Fibroblast of skin of left biceps (primary cell): ENCODE measurements around the gene SUSD5.
A peak's percentile ranks its signal among the peaks of the same experiment; 100 is the strongest.
"Not testable (repeated sequence)": the region's sequence is repeated elsewhere in the genome, so short reads cannot be mapped to it uniquely, and the experiment has no call there.

Source experiments
- DNase-seq, 2 experiments: peaks; one replicate each; pipeline ENCODE4 v3.0.0-alpha.2; 2013; ENCODE audit warnings: low read depth in 2 of 2

SUSD5 gene

GRCh38 chr3:33115024-33115768 lies 103.4 kb downstream of the SUSD5 start:
- DNase-seq, result no peak

- DNase-seq, result no peak
Measured at GRCh38 chr3:33114622-33115023, 104.0 kb downstream of the SUSD5 start.

GRCh38 chr3:33113772-33114621 lies 104.6 kb downstream of the SUSD5 start, which contains the start of gene CRTAP:
Gene CRTAP, plus strand, starts transcription at chr3:33114014. Its CDS starts 64 bp downstream, at chr3:33114078.
- DNase-seq, result peak; percentile 82 to 84

- no peak for DNase-seq
Measured at GRCh38 chr3:33111581-33111980, 107.0 kb downstream of the SUSD5 start.

GRCh38 chr3:33106854-33107253 lies 111.8 kb downstream of the SUSD5 start:
- not testable (repeated sequence) for DNase-seq

- DNase-seq, result no peak
Measured at GRCh38 chr3:33105341-33105948, 113.2 kb downstream of the SUSD5 start.

GRCh38 chr3:33104803-33105202 lies 113.8 kb downstream of the SUSD5 start:
- DNase-seq, result no peak

GRCh38 chr3:33103480-33103879 lies 115.1 kb downstream of the SUSD5 start:
- no peak for DNase-seq

GRCh38 chr3:33103034-33103433 lies 115.6 kb downstream of the SUSD5 start:
- DNase-seq, result no peak

GRCh38 chr3:33100229-33100628 lies 118.4 kb downstream of the SUSD5 start:
- no peak for DNase-seq
